ENCODE measurements around the gene RAB11FIP3. TPM values are rescaled to one million over a fixed set of nuclear protein-coding genes. Genes with fewer than 3 reads are reported as not detected.

RAB11FIP3 gene
- total and polyA plus RNA-seq, 5 donors from 2014 or later: 1.0 to 34.5 (median 1.5) TPM

DNA sequence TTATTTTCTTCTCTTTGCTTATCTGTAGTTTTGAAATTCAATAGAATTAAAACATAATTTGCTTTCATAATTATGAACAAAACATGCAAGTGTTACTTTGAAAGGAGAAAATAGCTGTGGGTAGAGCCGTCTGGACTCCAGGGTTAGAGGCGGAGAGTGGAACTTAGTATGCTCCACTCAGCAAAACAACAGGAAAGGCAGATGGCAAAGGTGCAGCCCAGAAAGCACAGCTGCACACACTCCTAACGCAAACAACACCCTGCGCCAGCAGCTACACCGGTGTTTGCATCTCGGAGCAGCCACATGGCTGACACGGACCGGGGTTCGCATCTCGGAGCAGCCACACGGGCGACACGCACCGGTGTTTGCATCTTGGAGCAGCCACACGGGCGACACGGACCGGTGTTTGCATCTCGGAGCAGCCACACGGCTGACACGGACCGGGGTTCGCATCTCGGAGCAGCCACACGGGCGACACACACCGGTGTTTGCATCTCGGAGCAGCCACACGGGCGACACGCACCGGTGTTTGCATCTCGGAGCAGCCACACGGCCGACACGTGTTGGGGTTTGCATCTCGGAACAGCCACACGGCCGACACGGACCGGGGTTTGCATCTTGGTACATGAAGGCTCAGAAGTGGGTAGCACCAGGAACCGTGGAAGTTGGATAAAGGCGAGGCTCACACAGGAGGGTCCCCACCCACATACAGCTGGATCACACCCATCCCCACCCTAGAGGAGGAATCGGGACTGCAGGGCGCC is 89.9 kb downstream of the RAB11FIP3 start:
- no peak overlapping the region for H3K4me3 ChIP-seq (ENCODE audit: low read depth, low read length)
- Mint-ChIP-seq H3K27ac (no peak overlapping the region), H3K9me3 (no peaks in the 10 kb centered on the region), H3K4me1 (no peaks in the 10 kb centered on the region), H3K4me3 (no peak overlapping the region), H3K36me3 (peaks cover 12% of the 10 kb centered on the region), H3K27me3 (no peaks in the 10 kb centered on the region)
- ATAC-seq (ENCODE audit: low read depth in 2 of 2) (no peak), DNase-seq (no peak)
- H3K36me3 ChIP-seq (ENCODE audit: control insufficient read depth, insufficient read depth, low read length): peaks cover 7% of the 10 kb centered on the region
- no peaks in the 10 kb centered on the region for H3K4me1 ChIP-seq (ENCODE audit: control insufficient read depth, insufficient read depth, low read length, poor library complexity, severe bottlenecking)
- no peaks in the 10 kb centered on the region for H3K27me3 ChIP-seq (ENCODE audit: control insufficient read depth, insufficient read depth, low read length)
- no peak overlapping the region for H3K27ac ChIP-seq (ENCODE audit: insufficient read depth, low read length, poor library complexity, severe bottlenecking)
- no peaks in the 10 kb centered on the region for H3K9me3 ChIP-seq (ENCODE audit: control insufficient read depth in 2 of 2, low read length in 2 of 2)

DNA sequence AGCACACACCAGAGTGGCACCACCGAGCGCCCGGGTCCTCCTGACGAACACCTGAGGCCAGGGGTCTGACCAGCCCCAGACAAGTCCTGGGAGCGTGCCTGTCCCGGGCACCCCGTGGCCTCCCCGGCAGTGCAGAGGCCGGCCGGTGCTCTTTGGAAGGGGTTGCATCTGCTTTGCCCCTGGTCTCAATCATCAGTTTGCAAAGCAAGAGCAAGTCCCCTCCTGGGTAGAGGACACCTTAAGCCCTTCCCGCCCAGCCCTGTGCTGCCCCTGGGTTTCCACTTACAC is 90.4 kb downstream of the RAB11FIP3 start:
- Histone ChIP-seq H3K4me3 (ENCODE audit: low read depth, low read length) (no peak overlapping the region), H3K27me3 (ENCODE audit: control insufficient read depth, insufficient read depth, low read length) (no peaks in the 10 kb centered on the region), H3K4me1 (ENCODE audit: control insufficient read depth, insufficient read depth, low read length, poor library complexity, severe bottlenecking) (no peaks in the 10 kb centered on the region), H3K27ac (ENCODE audit: insufficient read depth, low read length, poor library complexity, severe bottlenecking) (no peak overlapping the region), H3K9me3 (ENCODE audit: control insufficient read depth in 2 of 2, low read length in 2 of 2) (no peaks in the 10 kb centered on the region), H3K36me3 (ENCODE audit: control insufficient read depth, insufficient read depth, low read length) (peaks cover 9% of the 10 kb centered on the region)
- Mint-ChIP-seq H3K27me3 (no peaks in the 10 kb centered on the region), H3K9me3 (no peaks in the 10 kb centered on the region), H3K4me1 (no peaks in the 10 kb centered on the region), H3K27ac (no peak overlapping the region), H3K4me3 (no peak overlapping the region), H3K36me3 (peaks cover 12% of the 10 kb centered on the region)
- ATAC-seq (ENCODE audit: low read depth in 2 of 2) (no peak), DNase-seq (no peak)

DNA sequence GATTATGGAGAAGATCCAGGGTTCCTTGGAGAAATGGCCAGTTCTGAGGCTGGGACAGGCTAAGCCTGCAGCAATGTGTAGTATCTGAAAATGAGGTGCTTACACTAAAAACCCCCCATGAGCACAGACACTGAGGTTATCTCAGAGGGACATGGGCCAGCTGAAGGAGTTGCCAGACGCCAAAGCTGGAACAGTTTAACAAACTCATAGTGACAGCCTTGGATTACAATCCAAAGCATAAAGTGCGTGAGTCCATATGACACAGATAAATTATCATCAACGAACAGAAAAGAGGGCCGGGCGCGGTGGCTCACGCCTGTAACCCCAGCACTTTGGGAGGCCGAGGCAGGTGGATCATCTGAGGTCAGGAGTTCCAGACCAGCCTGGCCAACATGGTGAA is 90.9 kb downstream of the RAB11FIP3 start:
- Histone ChIP-seq H3K27me3 (ENCODE audit: control insufficient read depth, insufficient read depth, low read length) (no peaks in the 10 kb centered on the region), H3K4me1 (ENCODE audit: control insufficient read depth, insufficient read depth, low read length, poor library complexity, severe bottlenecking) (no peaks in the 10 kb centered on the region), H3K4me3 (ENCODE audit: low read depth, low read length) (no peak overlapping the region), H3K36me3 (ENCODE audit: control insufficient read depth, insufficient read depth, low read length) (peaks cover 9% of the 10 kb centered on the region), H3K27ac (ENCODE audit: insufficient read depth, low read length, poor library complexity, severe bottlenecking) (no peak overlapping the region), H3K9me3 (ENCODE audit: control insufficient read depth in 2 of 2, low read length in 2 of 2) (no peaks in the 10 kb centered on the region)
- Mint-ChIP-seq H3K4me1 (no peaks in the 10 kb centered on the region), H3K27me3 (no peaks in the 10 kb centered on the region), H3K27ac (no peak overlapping the region), H3K4me3 (peak overlapping the region in 1 of 4 donors; percentile 69), H3K36me3 (peaks cover 12% of the 10 kb centered on the region), H3K9me3 (no peaks in the 10 kb centered on the region)
- DNase-seq (no peak), ATAC-seq (ENCODE audit: low read depth in 2 of 2) (no peak)

DNA sequence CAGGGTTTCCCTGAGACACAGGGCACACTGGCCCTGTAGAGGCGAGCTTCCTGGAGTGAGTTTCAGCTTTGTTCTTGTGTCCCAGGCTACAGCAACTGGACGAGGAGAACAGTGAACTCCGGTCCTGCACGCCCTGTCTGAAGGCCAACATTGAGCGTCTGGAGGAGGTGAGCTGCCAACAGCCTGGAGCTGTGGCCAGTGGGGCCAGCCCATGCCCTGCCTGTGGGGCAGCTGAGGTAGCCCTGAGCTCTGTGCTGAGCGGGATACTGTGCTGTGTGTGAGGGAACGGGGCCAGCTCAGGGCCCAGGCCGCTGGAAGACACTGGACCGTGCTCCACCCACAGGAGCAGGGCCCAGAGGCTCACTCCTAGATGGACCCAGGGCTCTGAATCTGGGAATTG is 93.4 kb downstream of the RAB11FIP3 start:
- Mint-ChIP-seq H3K9me3 (no peaks in the 10 kb centered on the region), H3K4me1 (peaks cover 0 to 4% (median 0%) of the 10 kb centered on the region in 4 donors), H3K4me3 (no peak overlapping the region), H3K36me3 (peaks cover 7% of the 10 kb centered on the region), H3K27ac (no peak overlapping the region), H3K27me3 (no peaks in the 10 kb centered on the region)
- Histone ChIP-seq H3K36me3 (ENCODE audit: control insufficient read depth, insufficient read depth, low read length) (peaks cover 9% of the 10 kb centered on the region), H3K9me3 (ENCODE audit: control insufficient read depth in 2 of 2, low read length in 2 of 2) (no peaks in the 10 kb centered on the region), H3K4me1 (ENCODE audit: control insufficient read depth, insufficient read depth, low read length, poor library complexity, severe bottlenecking) (no peaks in the 10 kb centered on the region), H3K27me3 (ENCODE audit: control insufficient read depth, insufficient read depth, low read length) (no peaks in the 10 kb centered on the region), H3K4me3 (ENCODE audit: low read depth, low read length) (no peak overlapping the region), H3K27ac (ENCODE audit: insufficient read depth, low read length, poor library complexity, severe bottlenecking) (no peak overlapping the region)
- ATAC-seq (ENCODE audit: low read depth in 2 of 2): no peak
- DNase-seq: no peak

DNA sequence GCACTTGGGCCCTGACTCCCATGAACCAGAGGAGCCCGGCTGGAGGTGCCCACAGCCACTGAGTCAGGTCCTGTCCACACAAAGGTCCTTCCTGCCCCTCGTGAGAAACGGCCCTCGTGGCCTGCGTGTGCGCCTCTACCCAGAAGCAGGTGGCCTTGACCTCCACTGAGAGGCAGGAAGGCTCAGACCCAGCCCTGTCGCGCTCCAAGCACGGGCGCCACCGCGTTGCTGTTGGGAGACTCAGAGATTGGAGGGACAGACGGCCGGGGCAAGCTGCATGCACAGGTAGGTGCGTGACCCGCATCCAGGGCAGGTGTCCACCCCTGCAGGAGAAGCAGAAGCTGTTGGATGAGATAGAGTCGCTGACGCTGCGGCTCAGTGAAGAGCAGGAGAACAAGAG is 94.0 kb downstream of the RAB11FIP3 start:
- Mint-ChIP-seq H3K27ac (no peak overlapping the region), H3K4me1 (peaks cover 0 to 4% (median 0%) of the 10 kb centered on the region in 4 donors), H3K36me3 (peaks cover 5% of the 10 kb centered on the region), H3K27me3 (no peaks in the 10 kb centered on the region), H3K9me3 (no peaks in the 10 kb centered on the region), H3K4me3 (no peak overlapping the region)
- no peak for ATAC-seq (ENCODE audit: low read depth in 2 of 2)
- Histone ChIP-seq H3K36me3 (ENCODE audit: control insufficient read depth, insufficient read depth, low read length) (peaks cover 9% of the 10 kb centered on the region), H3K27me3 (ENCODE audit: control insufficient read depth, insufficient read depth, low read length) (no peaks in the 10 kb centered on the region), H3K27ac (ENCODE audit: insufficient read depth, low read length, poor library complexity, severe bottlenecking) (no peak overlapping the region), H3K9me3 (ENCODE audit: control insufficient read depth in 2 of 2, low read length in 2 of 2) (no peaks in the 10 kb centered on the region), H3K4me1 (ENCODE audit: control insufficient read depth, insufficient read depth, low read length, poor library complexity, severe bottlenecking) (no peaks in the 10 kb centered on the region), H3K4me3 (ENCODE audit: low read depth, low read length) (no peak overlapping the region)
- no peak for DNase-seq

DNA sequence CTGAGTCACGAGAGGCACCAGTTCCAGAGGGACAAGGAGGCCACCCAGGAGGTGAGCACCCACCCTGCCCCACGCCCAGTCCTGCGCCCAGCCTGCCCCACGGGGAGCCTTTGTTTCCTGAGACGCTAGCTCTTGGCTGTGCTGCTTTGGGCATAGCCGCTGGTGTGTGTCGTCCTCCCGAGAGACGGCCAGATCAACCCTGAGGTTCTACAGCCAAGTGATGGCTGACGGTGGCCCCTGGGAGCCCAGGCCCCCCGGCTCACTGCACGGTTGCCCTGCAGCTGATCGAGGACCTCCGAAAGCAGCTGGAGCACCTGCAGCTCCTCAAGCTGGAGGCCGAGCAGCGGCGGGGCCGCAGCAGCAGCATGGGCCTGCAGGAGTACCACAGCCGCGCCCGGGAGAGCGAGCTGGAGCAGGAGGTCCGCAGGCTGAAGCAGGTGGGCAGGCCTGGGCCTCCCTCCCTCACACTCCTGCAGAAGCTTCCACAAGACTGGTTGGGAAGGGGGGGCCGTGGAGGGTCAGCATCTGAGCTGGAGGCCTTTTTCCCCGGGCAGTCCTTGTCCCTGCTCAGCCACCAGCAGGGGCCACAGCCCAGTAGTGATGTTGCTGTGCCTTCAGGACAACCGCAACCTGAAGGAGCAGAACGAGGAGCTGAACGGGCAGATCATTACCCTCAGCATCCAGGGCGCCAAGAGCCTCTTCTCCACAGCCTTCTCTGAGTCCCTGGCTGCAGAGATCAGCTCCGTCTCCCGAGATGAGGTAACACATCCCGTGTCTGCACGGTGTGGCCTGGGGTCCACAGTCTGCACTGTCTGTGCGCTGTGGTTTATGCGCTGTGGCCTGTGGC is 94.6 kb downstream of the RAB11FIP3 start:
- no peak overlapping the region for H3K27ac ChIP-seq (ENCODE audit: insufficient read depth, low read length, poor library complexity, severe bottlenecking)
- H3K27me3 ChIP-seq (ENCODE audit: control insufficient read depth, insufficient read depth, low read length): no peaks in the 10 kb centered on the region
- H3K9me3 ChIP-seq (ENCODE audit: control insufficient read depth in 2 of 2, low read length in 2 of 2): no peaks in the 10 kb centered on the region
- Mint-ChIP-seq H3K27me3 (no peaks in the 10 kb centered on the region), H3K27ac (no peak overlapping the region), H3K4me1 (peaks cover 0 to 4% (median 0%) of the 10 kb centered on the region in 4 donors), H3K4me3 (no peak overlapping the region), H3K9me3 (no peaks in the 10 kb centered on the region), H3K36me3 (peaks cover 1% of the 10 kb centered on the region)
- H3K4me3 ChIP-seq (ENCODE audit: low read depth, low read length): no peak overlapping the region
- ATAC-seq (ENCODE audit: low read depth in 2 of 2) (no peak), DNase-seq (no peak)
- no peaks in the 10 kb centered on the region for H3K4me1 ChIP-seq (ENCODE audit: control insufficient read depth, insufficient read depth, low read length, poor library complexity, severe bottlenecking)
- peaks cover 6% of the 10 kb centered on the region for H3K36me3 ChIP-seq (ENCODE audit: control insufficient read depth, insufficient read depth, low read length)

DNA sequence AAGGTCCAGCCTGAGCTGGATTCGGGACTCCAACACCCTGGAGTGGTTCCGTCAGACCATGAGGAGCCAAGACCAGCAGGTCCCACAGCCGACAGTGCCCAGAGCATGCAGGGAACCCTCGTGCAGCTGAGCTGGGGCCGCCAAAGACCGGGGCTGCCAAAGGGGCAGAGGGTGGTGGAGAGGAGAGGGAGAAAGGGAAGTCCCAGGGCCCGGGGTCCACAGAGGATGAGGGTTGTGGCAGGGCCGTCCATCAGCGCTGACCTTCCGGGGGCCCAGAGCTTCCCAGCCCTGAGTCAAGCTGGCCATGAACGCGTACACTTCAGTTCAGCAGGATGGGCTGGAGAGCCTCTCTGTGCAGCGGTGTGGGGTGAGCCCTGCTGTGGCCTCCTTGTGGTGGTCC is 95.4 kb downstream of the RAB11FIP3 start:
- no peak overlapping the region for H3K27ac Mint-ChIP-seq
- Histone ChIP-seq H3K27me3 (ENCODE audit: control insufficient read depth, insufficient read depth, low read length) (no peaks in the 10 kb centered on the region), H3K4me1 (ENCODE audit: control insufficient read depth, insufficient read depth, low read length, poor library complexity, severe bottlenecking) (peaks cover 7% of the 10 kb centered on the region), H3K27ac (ENCODE audit: insufficient read depth, low read length, poor library complexity, severe bottlenecking) (no peak overlapping the region), H3K4me3 (ENCODE audit: low read depth, low read length) (no peak overlapping the region), H3K36me3 (ENCODE audit: control insufficient read depth, insufficient read depth, low read length) (peaks cover 3% of the 10 kb centered on the region), H3K9me3 (ENCODE audit: control insufficient read depth in 2 of 2, low read length in 2 of 2) (no peaks in the 10 kb centered on the region)
- ATAC-seq (ENCODE audit: low read depth in 2 of 2): no peak
- no peak overlapping the region for H3K4me3 Mint-ChIP-seq
- no peaks in the 10 kb centered on the region for H3K9me3 Mint-ChIP-seq
- DNase-seq: no peak
- H3K36me3 Mint-ChIP-seq: no peaks in the 10 kb centered on the region
- H3K4me1 Mint-ChIP-seq: peaks cover 0 to 11% (median 6%) of the 10 kb centered on the region in 4 donors
- no peaks in the 10 kb centered on the region for H3K27me3 Mint-ChIP-seq

Data from CD4-positive, CD25-positive, alpha-beta regulatory T cell (primary cell).